Transverse colon (tissue), 4 donors: ENCODE measurements around the gene SMIM9. TPM values are rescaled to one million over a fixed set of nuclear protein-coding genes. Genes with fewer than 3 reads are reported as not detected.

ENCODE experiments used
- DNase-seq: peaks from one replicate; pipeline ENCODE4 v3.0.0-alpha.2; 2019
- H3K27ac ChIP-seq, 4 donors: fragments of 200-600 bp; sonication (generic); 2 replicates each; pipeline ENCODE4 v1.5.1; 2016 to 2018; ENCODE audit warnings: inconsistent platforms in 4 of 4
- H3K27me3 ChIP-seq: fragments of 200-600 bp; sonication (generic); 2 replicates; pipeline ENCODE4 v1.5.1; 2017; ENCODE audit warnings: inconsistent platforms
- H3K36me3 ChIP-seq, 4 donors: fragments of 200-600 bp; sonication (generic); 2 replicates each; pipeline ENCODE4 v1.5.1; 2017 to 2019; ENCODE audit warnings: inconsistent platforms in 4 of 4
- H3K4me1 ChIP-seq, 4 donors: fragments of 200-600 bp; sonication (generic); 2 replicates each; pipeline ENCODE4 v1.5.1; 2017 to 2020; ENCODE audit warnings: inconsistent platforms in 4 of 4
- H3K4me3 ChIP-seq, 4 donors: fragments of 200-600 bp; sonication (generic); 1 replicate in 1 of 4; 2 replicates in 3 of 4; pipeline versions ENCODE4 v1.5.1 to v1.6.1; 2017 to 2019; ENCODE audit warnings: inconsistent platforms in 4 of 4
- H3K9me3 ChIP-seq, 2 donors: fragments of 200-600 bp; sonication (generic); 2 replicates each; pipeline ENCODE4 v1.5.1; 2017 to 2019; ENCODE audit warnings: inconsistent platforms in 2 of 2
- CTCF ChIP-seq, 5 experiments: fragments of 200-600 bp in 3 of 5; fragments of 450-650 bp in 2 of 5; sonication (generic) in 3 of 5; IDR thresholded peaks; 1 replicate in 2 of 5; 2 replicates in 3 of 5; pipeline ENCODE4 v1.5.1; 2016 to 2017; ENCODE audit warnings: antibody characterized with exemption in 5 of 5, inconsistent platforms in 3 of 5, mild to moderate bottlenecking in 2 of 5, moderate library complexity in 1 of 5
- EP300 ChIP-seq: sonication (generic); formaldehyde crosslinking; IDR thresholded peaks from one replicate; pipeline ENCODE4 v1.6.1; 2017; ENCODE audit warnings: antibody characterized with exemption, low read depth
- POLR2A ChIP-seq: fragments of 450-650 bp; IDR thresholded peaks from one replicate; pipeline ENCODE4 v1.6.1; 2016; ENCODE audit warnings: antibody characterized with exemption, mild to moderate bottlenecking, moderate library complexity
- POLR2AphosphoS5 ChIP-seq, 3 donors: sonication (generic); formaldehyde crosslinking; IDR thresholded peaks; one replicate each; pipeline ENCODE4 v1.6.1; 2016; ENCODE audit warnings: antibody characterized with exemption in 3 of 3
- WGBS, 2 donors: methylation state at CpG; one replicate each; pipeline ENCODE4 v1.1.5; 2018; ENCODE audit warnings: low coverage in 1 of 2; 5-methylcytosine and 5-hydroxymethylcytosine counted together
- in situ Hi-C, 4 donors: fragments of 200-750 bp; cut with MboI; loops; one replicate each; pipeline versions ENCODE4 v1.15.0 to v1.15.1; 2017; ENCODE audit warnings: low sequenced_read_pairs in 3 of 4, low pct_ligation_motif_present in 1 of 4, low pct_unique_long_range_greater_than_20kb in 1 of 4
- intact Hi-C: fragments of 100-400 bp; cut with DNase I; formaldehyde crosslinking; loops from one replicate; pipeline ENCODE4 v1.15.1; 2023; ENCODE audit warnings: low total_unique reads
- total RNA-seq, 4 donors: library from RNA; depleted of rRNA; stranded (reverse); fragments of >200 nt; gene quantifications; one replicate each; pipeline ENCODE4 v1.1.0, GENCODE V29; 2016

Gene SMIM9
- total RNA-seq, 4 donors from 2014 or later, result not detected

- Histone ChIP-seq H3K4me3 (no peak overlapping the region), H3K36me3 (no peaks in the 10 kb centered on the region), H3K9me3 (no peaks in the 10 kb centered on the region), H3K27ac (no peak overlapping the region), H3K4me1 (no peaks in the 10 kb centered on the region), H3K27me3 (no peaks in the 10 kb centered on the region)
- in situ Hi-C loops (no loop called here), intact Hi-C loops (no loop called here)
- WGBS, 2 donors, result 44 to 58% methylated on average over 2 to 5 of the region's 5 CpGs
- TF ChIP-seq EP300, result no peak
- TF ChIP-seq POLR2AphosphoS5 (IDR thresholded peaks at IDR 0.05), result no peak
- TF ChIP-seq CTCF (IDR thresholded peaks at IDR 0.05), result no peak
- TF ChIP-seq POLR2A, result no peak
- no peak for DNase-seq
Measured at GRCh38 chrX:154815274-154815818, 19.1 kb downstream of the SMIM9 start.

GRCh38 chrX:154813801-154814200 lies 20.7 kb downstream of the SMIM9 start:
- in situ Hi-C loops (no loop called here), intact Hi-C loops (no loop called here)
- Histone ChIP-seq H3K9me3 (no peaks in the 10 kb centered on the region), H3K36me3 (no peaks in the 10 kb centered on the region), H3K27me3 (no peaks in the 10 kb centered on the region), H3K27ac (no peak overlapping the region), H3K4me1 (no peaks in the 10 kb centered on the region), H3K4me3 (no peak overlapping the region)
- no peak for TF ChIP-seq EP300
- TF ChIP-seq POLR2AphosphoS5 (IDR thresholded peaks at IDR 0.05), result no peak
- no peak for TF ChIP-seq POLR2A
- no peak for TF ChIP-seq CTCF (IDR thresholded peaks at IDR 0.05)
- DNase-seq, result no peak
- WGBS, 2 donors, result 14% methylated on average over 1 of the region's 1 CpG; no CpG with 5 or more reads in 1 of the 2 donors

GRCh38 chrX:154812341-154813101 lies 21.9 kb downstream of the SMIM9 start:
- H3K36me3 ChIP-seq, result no peaks in the 10 kb centered on the region
- no peak for DNase-seq
- intact Hi-C loops, result no loop called here
- H3K27me3 ChIP-seq, result no peaks in the 10 kb centered on the region
- in situ Hi-C loops, result no loop called here
- H3K9me3 ChIP-seq, result no peaks in the 10 kb centered on the region
- TF ChIP-seq CTCF (IDR thresholded peaks at IDR 0.05), result no peak
- no peak for TF ChIP-seq EP300
- no peak for TF ChIP-seq POLR2AphosphoS5 (IDR thresholded peaks at IDR 0.05)
- no peak for TF ChIP-seq POLR2A
- H3K4me3 ChIP-seq, result no peak overlapping the region
- no peaks in the 10 kb centered on the region for H3K4me1 ChIP-seq
- no peak overlapping the region for H3K27ac ChIP-seq
- WGBS, 2 donors, result 70 to 72% methylated on average over 2 of the region's 2 CpGs

GRCh38 chrX:154809939-154810665 lies 24.4 kb downstream of the SMIM9 start:
- no peak overlapping the region for H3K4me3 ChIP-seq
- peaks cover 0 to 5% (median 0%) of the 10 kb centered on the region in 4 donors for H3K4me1 ChIP-seq
- WGBS, 2 donors, result 72% methylated on average over 1 of the region's 1 CpG; no CpG with 5 or more reads in 1 of the 2 donors
- in situ Hi-C loops, result no loop called here
- H3K27ac ChIP-seq, result no peak overlapping the region
- H3K27me3 ChIP-seq, result no peaks in the 10 kb centered on the region
- H3K36me3 ChIP-seq, result no peaks in the 10 kb centered on the region
- TF ChIP-seq POLR2AphosphoS5 (IDR thresholded peaks at IDR 0.05), result no peak
- TF ChIP-seq CTCF (IDR thresholded peaks at IDR 0.05), result no peak
- TF ChIP-seq EP300, result no peak
- no peak for TF ChIP-seq POLR2A
- DNase-seq, result no peak
- intact Hi-C loops, result no loop called here
- H3K9me3 ChIP-seq, result no peaks in the 10 kb centered on the region
